GM23338 (cell line): ENCODE measurements around the gene LINGO4. TPM values are rescaled to one million over a fixed set of nuclear protein-coding genes. Genes with fewer than 3 reads are reported as not detected.

Experiments
- ATAC-seq: fragments of 200-7000 bp; cut with Tn5 transposase; 3 replicates; pipeline ENCODE4 v1.9.1; 2020
- DNase-seq: peaks from one replicate; pipeline ENCODE4 v3.0.0-alpha.2; 2015; ENCODE audit warnings: low spot score
- H2AFZ ChIP-seq: fragments of 200-600 bp; sonication (generic); 2 replicates; pipeline ENCODE4 v1.8.0; 2016; ENCODE audit warnings: antibody characterized with exemption, mild to moderate bottlenecking, moderate library complexity
- H3F3A ChIP-seq: fragments of 200-600 bp; sonication (generic); replicated peaks from 2 replicates; pipeline ENCODE4 v1.8.0; 2017; ENCODE audit warnings: antibody characterized with exemption, mixed run types, low read depth
- H3K27ac ChIP-seq: fragments of 200-600 bp; sonication (generic); 2 replicates; pipeline ENCODE4 v1.6.1; 2016; ENCODE audit warnings: low read depth
- H3K27me3 ChIP-seq: fragments of 200-600 bp; sonication (generic); 2 replicates; pipeline ENCODE4 v1.8.0; 2016; ENCODE audit warnings: mild to moderate bottlenecking, mixed run types, moderate library complexity; ENCODE audit not compliant: insufficient read depth
- H3K36me3 ChIP-seq: fragments of 200-600 bp; sonication (generic); 2 replicates; pipeline ENCODE4 v1.8.0; 2016; ENCODE audit warnings: mild to moderate bottlenecking; ENCODE audit not compliant: insufficient read depth
- H3K4me1 ChIP-seq: fragments of 200-600 bp; sonication (generic); 2 replicates; pipeline ENCODE4 v1.8.0; 2016; ENCODE audit warnings: mild to moderate bottlenecking, moderate library complexity; ENCODE audit not compliant: insufficient read depth
- H3K4me2 ChIP-seq: fragments of 200-600 bp; sonication (generic); 2 replicates; pipeline ENCODE4 v1.7.1; 2017; ENCODE audit warnings: mixed run types
- H3K4me3 ChIP-seq: fragments of 200-600 bp; sonication (generic); 2 replicates; pipeline ENCODE4 v1.6.1; 2016; ENCODE audit warnings: mixed run types
- H3K79me2 ChIP-seq: fragments of 200-600 bp; sonication (generic); replicated peaks from 2 replicates; pipeline ENCODE4 v1.8.0; 2017; ENCODE audit warnings: mild to moderate bottlenecking; ENCODE audit not compliant: insufficient read depth
- H3K9me2 ChIP-seq: fragments of 200-600 bp; sonication (generic); 2 replicates; pipeline ENCODE4 v1.8.0; 2017; ENCODE audit not compliant: insufficient read depth
- H4K20me1 ChIP-seq: fragments of 200-600 bp; sonication (generic); replicated peaks from 2 replicates; pipeline ENCODE4 v1.8.0; 2017; ENCODE audit warnings: mild to moderate bottlenecking; ENCODE audit not compliant: insufficient read depth
- H3K27ac Mint-ChIP-seq: 2 replicates; pipeline ENCODE4 v1.8.0; 2020; ENCODE audit warnings: inconsistent platforms, mild to moderate bottlenecking, moderate library complexity, mixed read lengths
- H3K27me3 Mint-ChIP-seq: 3 replicates; pipeline ENCODE4 v1.8.0; 2022; ENCODE audit warnings: low read depth, mild to moderate bottlenecking, moderate library complexity, mixed read lengths, inconsistent platforms; ENCODE audit not compliant: insufficient read depth, poor library complexity
- H3K36me3 Mint-ChIP-seq: 3 replicates; pipeline ENCODE4 v1.8.0; 2021; ENCODE audit warnings: low read depth, mild to moderate bottlenecking, inconsistent platforms, moderate library complexity, mixed read lengths
- H3K4me1 Mint-ChIP-seq: 3 replicates; pipeline ENCODE4 v1.8.0; 2020; ENCODE audit warnings: mild to moderate bottlenecking, inconsistent platforms, mixed read lengths
- H3K4me3 Mint-ChIP-seq: 3 replicates; pipeline ENCODE4 v1.8.0; 2021; ENCODE audit warnings: moderate library complexity, mild to moderate bottlenecking, inconsistent platforms, mixed read lengths
- H3K9me3 Mint-ChIP-seq: 3 replicates; pipeline ENCODE4 v1.8.0; 2020; ENCODE audit warnings: moderate library complexity, mild to moderate bottlenecking, inconsistent platforms, mixed read lengths
- CREB1 ChIP-seq: fragments of 250-450 bp; sonication (Bioruptor Pico); IDR thresholded peaks from 2 replicates; pipeline ENCODE4 v1.5.0; 2020; ENCODE audit warnings: low read depth, mild to moderate bottlenecking, moderate library complexity
- ETS1 ChIP-seq: IDR thresholded peaks from 2 replicates; pipeline ENCODE4 v1.6.1; 2016; ENCODE audit warnings: antibody characterized with exemption
- EZH2 ChIP-seq: fragments of 200-600 bp; sonication (generic); IDR thresholded peaks from one replicate; pipeline ENCODE4 v1.8.0; 2017; ENCODE audit warnings: antibody characterized with exemption, mild to moderate bottlenecking, low read depth; ENCODE audit not compliant: unreplicated experiment
- EZH2phosphoT487 ChIP-seq: fragments of 200-600 bp; sonication (generic); IDR thresholded peaks from one replicate; pipeline ENCODE4 v1.8.1; 2018; ENCODE audit warnings: antibody characterized with exemption; ENCODE audit not compliant: unreplicated experiment
- JUNB ChIP-seq: IDR thresholded peaks from one replicate; pipeline ENCODE4 v1.6.1; 2016; ENCODE audit warnings: antibody characterized with exemption; ENCODE audit not compliant: unreplicated experiment
- NANOG ChIP-seq: IDR thresholded peaks from 2 replicates; pipeline ENCODE4 v1.6.1; 2016; ENCODE audit warnings: antibody characterized with exemption, borderline replicate concordance
- POLR2AphosphoS5 ChIP-seq: IDR thresholded peaks from 2 replicates; pipeline ENCODE4 v1.6.1; 2016; ENCODE audit warnings: antibody characterized with exemption, low read depth
- REST ChIP-seq: IDR thresholded peaks from one replicate; pipeline ENCODE4 v1.6.1; 2018; ENCODE audit warnings: antibody characterized with exemption; ENCODE audit not compliant: unreplicated experiment
- STAT1 ChIP-seq: IDR thresholded peaks from one replicate; pipeline ENCODE4 v1.6.1; 2016; ENCODE audit warnings: antibody characterized with exemption; ENCODE audit not compliant: unreplicated experiment
- ZNF114 ChIP-seq: fragments of 250-450 bp; sonication (Bioruptor Pico); IDR thresholded peaks from 2 replicates; pipeline ENCODE4 v1.5.0; 2020; ENCODE audit warnings: mild to moderate bottlenecking, moderate library complexity
- ZNF331 ChIP-seq: fragments of 250-450 bp; sonication (Bioruptor Pico); IDR thresholded peaks from 2 replicates; pipeline ENCODE4 v1.5.0; 2020; ENCODE audit warnings: low read depth, mild to moderate bottlenecking, moderate library complexity
- polyA plus RNA-seq: library from polyadenylated mRNA; unstranded; fragments of >200 nt; fragmentation: Nextera tagmentation; extraction: Ambion mirVana; gene quantifications from 2 replicates; pipeline ENCODE4 v1.2.1, GENCODE V29; 2016
- total RNA-seq: library from RNA; depleted of rRNA; stranded (reverse); fragments of >200 nt; shearing (Covaris generic); gene quantifications from 2 replicates; pipeline ENCODE4 v1.2.3, GENCODE V29; 2014
- TF ChIP-seq, protein P1 (sequence below), 2 experiments: fragments of 200-600 bp in 1 of 2; sonication (generic) in 1 of 2; conservative IDR thresholded peaks; 2 replicates each; pipeline versions ENCODE4 v1.5.1 to v1.6.1; 2016 to 2017; ENCODE audit warnings: antibody characterized with exemption in 2 of 2, low read depth in 2 of 2, mild to moderate bottlenecking in 2 of 2, moderate library complexity in 1 of 2
- TF ChIP-seq, protein P2 (sequence below): fragments of 250-450 bp; sonication (Bioruptor Pico); IDR thresholded peaks from 2 replicates; pipeline ENCODE4 v1.5.0; 2020; ENCODE audit warnings: mild to moderate bottlenecking, moderate library complexity

LINGO4 gene
- total and polyA plus RNA-seq, 2 experiments from 2014 or later, result not detected

GRCh38 chr1:151790940-151791651, 14.1 kb downstream of the LINGO4 start:
- TF ChIP-seq NANOG (no peak), JUNB (no peak), CREB1 (no peak), ZNF331 (CRISPR knock-in tag) (no peak), POLR2AphosphoS5 (no peak), STAT1 (no peak), EZH2phosphoT487 (no peak), ETS1 (no peak), ZNF114 (no peak), REST (no peak), EZH2 (no peak)
- TF ChIP-seq, protein P1, sequence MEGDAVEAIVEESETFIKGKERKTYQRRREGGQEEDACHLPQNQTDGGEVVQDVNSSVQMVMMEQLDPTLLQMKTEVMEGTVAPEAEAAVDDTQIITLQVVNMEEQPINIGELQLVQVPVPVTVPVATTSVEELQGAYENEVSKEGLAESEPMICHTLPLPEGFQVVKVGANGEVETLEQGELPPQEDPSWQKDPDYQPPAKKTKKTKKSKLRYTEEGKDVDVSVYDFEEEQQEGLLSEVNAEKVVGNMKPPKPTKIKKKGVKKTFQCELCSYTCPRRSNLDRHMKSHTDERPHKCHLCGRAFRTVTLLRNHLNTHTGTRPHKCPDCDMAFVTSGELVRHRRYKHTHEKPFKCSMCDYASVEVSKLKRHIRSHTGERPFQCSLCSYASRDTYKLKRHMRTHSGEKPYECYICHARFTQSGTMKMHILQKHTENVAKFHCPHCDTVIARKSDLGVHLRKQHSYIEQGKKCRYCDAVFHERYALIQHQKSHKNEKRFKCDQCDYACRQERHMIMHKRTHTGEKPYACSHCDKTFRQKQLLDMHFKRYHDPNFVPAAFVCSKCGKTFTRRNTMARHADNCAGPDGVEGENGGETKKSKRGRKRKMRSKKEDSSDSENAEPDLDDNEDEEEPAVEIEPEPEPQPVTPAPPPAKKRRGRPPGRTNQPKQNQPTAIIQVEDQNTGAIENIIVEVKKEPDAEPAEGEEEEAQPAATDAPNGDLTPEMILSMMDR (conservative IDR thresholded peaks at IDR 0.05; ENCODE audit: low read depth in 2 of 2), result no peak
- TF ChIP-seq, protein P2, sequence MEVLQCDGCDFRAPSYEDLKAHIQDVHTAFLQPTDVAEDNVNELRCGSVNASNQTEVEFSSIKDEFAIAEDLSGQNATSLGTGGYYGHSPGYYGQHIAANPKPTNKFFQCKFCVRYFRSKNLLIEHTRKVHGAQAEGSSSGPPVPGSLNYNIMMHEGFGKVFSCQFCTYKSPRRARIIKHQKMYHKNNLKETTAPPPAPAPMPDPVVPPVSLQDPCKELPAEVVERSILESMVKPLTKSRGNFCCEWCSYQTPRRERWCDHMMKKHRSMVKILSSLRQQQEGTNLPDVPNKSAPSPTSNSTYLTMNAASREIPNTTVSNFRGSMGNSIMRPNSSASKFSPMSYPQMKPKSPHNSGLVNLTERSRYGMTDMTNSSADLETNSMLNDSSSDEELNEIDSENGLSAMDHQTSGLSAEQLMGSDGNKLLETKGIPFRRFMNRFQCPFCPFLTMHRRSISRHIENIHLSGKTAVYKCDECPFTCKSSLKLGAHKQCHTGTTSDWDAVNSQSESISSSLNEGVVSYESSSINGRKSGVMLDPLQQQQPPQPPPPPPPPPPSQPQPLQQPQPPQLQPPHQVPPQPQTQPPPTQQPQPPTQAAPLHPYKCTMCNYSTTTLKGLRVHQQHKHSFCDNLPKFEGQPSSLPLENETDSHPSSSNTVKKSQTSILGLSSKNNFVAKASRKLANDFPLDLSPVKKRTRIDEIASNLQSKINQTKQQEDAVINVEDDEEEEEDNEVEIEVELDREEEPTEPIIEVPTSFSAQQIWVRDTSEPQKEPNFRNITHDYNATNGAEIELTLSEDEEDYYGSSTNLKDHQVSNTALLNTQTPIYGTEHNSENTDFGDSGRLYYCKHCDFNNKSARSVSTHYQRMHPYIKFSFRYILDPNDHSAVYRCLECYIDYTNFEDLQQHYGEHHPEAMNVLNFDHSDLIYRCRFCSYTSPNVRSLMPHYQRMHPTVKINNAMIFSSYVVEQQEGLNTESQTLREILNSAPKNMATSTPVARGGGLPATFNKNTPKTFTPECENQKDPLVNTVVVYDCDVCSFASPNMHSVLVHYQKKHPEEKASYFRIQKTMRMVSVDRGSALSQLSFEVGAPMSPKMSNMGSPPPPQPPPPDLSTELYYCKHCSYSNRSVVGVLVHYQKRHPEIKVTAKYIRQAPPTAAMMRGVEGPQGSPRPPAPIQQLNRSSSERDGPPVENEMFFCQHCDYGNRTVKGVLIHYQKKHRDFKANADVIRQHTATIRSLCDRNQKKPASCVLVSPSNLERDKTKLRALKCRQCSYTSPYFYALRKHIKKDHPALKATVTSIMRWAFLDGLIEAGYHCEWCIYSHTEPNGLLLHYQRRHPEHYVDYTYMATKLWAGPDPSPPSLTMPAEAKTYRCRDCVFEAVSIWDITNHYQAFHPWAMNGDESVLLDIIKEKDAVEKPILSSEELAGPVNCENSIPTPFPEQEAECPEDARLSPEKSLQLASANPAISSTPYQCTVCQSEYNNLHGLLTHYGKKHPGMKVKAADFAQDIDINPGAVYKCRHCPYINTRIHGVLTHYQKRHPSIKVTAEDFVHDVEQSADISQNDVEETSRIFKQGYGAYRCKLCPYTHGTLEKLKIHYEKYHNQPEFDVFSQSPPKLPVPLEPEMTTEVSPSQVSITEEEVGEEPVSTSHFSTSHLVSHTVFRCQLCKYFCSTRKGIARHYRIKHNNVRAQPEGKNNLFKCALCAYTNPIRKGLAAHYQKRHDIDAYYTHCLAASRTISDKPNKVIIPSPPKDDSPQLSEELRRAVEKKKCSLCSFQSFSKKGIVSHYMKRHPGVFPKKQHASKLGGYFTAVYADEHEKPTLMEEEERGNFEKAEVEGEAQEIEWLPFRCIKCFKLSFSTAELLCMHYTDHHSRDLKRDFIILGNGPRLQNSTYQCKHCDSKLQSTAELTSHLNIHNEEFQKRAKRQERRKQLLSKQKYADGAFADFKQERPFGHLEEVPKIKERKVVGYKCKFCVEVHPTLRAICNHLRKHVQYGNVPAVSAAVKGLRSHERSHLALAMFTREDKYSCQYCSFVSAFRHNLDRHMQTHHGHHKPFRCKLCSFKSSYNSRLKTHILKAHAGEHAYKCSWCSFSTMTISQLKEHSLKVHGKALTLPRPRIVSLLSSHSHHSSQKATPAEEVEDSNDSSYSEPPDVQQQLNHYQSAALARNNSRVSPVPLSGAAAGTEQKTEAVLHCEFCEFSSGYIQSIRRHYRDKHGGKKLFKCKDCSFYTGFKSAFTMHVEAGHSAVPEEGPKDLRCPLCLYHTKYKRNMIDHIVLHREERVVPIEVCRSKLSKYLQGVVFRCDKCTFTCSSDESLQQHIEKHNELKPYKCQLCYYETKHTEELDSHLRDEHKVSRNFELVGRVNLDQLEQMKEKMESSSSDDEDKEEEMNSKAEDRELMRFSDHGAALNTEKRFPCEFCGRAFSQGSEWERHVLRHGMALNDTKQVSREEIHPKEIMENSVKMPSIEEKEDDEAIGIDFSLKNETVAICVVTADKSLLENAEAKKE (CRISPR knock-in tag), result no peak
- DNase-seq (peak; percentile 44), ATAC-seq (peak; percentile 18)
- Histone ChIP-seq H3K4me2 (peak overlapping the region; percentile 80), H3K4me3 (peak overlapping the region; percentile 76), H3K27me3 (no peaks in the 10 kb centered on the region), H3K27ac (no peak overlapping the region), H3F3A (peaks cover 6% of the 10 kb centered on the region; the same call in 1 of the 2 replicates), H3K36me3 (no peaks in the 10 kb centered on the region), H3K9me2 (no peaks in the 10 kb centered on the region), H3K4me1 (peaks cover 11% of the 10 kb centered on the region), H2AFZ (peak overlapping the region; percentile 48), H3K79me2 (no peaks in the 10 kb centered on the region; the same call in 1 of the 2 replicates), H4K20me1 (no peaks in the 10 kb centered on the region)
- H3K9me3 Mint-ChIP-seq, result peaks cover 2% of the 10 kb centered on the region; the same call in 1 of the 3 replicates
- peak overlapping the region; percentile 46; the same call in 1 of the 2 replicates for H3K27ac Mint-ChIP-seq
- peaks cover 6% of the 10 kb centered on the region for H3K27me3 Mint-ChIP-seq
- no peaks in the 10 kb centered on the region for H3K36me3 Mint-ChIP-seq
- peak overlapping the region; percentile 85 for H3K4me3 Mint-ChIP-seq
- peaks cover 11% of the 10 kb centered on the region; the same call in 2 of the 3 replicates for H3K4me1 Mint-ChIP-seq
